Neuron (in vitro differentiated cells): ENCODE measurements around the gene NMB.

Experiments
- H2AFZ ChIP-seq: one replicate; pipeline ENCODE4 v1.6.1; 2013; ENCODE audit warnings: low read depth, mild to moderate bottlenecking, inconsistent platforms, low read length, moderate library complexity
- H3K27me3 ChIP-seq: one replicate; pipeline ENCODE4 v1.6.1; 2013; ENCODE audit warnings: low read length; ENCODE audit not compliant: insufficient read depth
- H3K36me3 ChIP-seq: one replicate; pipeline ENCODE4 v1.6.1; 2013; ENCODE audit warnings: low read length; ENCODE audit not compliant: insufficient read depth
- H3K4me1 ChIP-seq: one replicate; pipeline ENCODE4 v1.6.1; 2013; ENCODE audit warnings: low read length; ENCODE audit not compliant: insufficient read depth
- H3K4me3 ChIP-seq: 2 replicates; pipeline ENCODE4 v1.5.1; 2013; ENCODE audit warnings: mild to moderate bottlenecking, low read length, moderate library complexity
- H3K9me3 ChIP-seq: one replicate; pipeline ENCODE4 v1.6.1; 2013; ENCODE audit warnings: low read length

Gene NMB

DNA sequence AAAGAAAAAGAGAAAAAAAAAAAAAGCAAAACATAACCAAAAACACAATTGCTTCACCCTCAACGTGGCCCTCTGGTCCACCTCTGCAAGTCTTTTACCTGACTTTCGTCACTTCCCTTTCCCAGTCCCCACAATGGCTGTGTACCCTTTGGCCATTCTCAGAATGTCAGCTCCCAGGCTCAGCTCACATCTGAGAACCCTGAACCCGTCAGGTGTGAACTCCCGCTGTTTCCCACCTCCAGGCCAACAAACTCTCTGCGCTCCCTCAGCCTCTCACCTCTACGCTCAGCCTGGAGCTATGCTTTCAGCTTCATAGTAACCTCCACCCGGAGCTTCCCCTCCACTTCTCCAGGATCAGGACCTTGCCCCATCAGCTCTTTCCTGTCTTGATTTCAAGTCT lies 33.6 kb downstream of the NMB start:
- Histone ChIP-seq H3K27me3 (no peaks in the 10 kb centered on the region), H3K36me3 (peaks cover 29% of the 10 kb centered on the region), H2AFZ (no peak overlapping the region), H3K9me3 (peaks cover 28% of the 10 kb centered on the region), H3K4me1 (no peaks in the 10 kb centered on the region), H3K4me3 (no peak overlapping the region)

DNA sequence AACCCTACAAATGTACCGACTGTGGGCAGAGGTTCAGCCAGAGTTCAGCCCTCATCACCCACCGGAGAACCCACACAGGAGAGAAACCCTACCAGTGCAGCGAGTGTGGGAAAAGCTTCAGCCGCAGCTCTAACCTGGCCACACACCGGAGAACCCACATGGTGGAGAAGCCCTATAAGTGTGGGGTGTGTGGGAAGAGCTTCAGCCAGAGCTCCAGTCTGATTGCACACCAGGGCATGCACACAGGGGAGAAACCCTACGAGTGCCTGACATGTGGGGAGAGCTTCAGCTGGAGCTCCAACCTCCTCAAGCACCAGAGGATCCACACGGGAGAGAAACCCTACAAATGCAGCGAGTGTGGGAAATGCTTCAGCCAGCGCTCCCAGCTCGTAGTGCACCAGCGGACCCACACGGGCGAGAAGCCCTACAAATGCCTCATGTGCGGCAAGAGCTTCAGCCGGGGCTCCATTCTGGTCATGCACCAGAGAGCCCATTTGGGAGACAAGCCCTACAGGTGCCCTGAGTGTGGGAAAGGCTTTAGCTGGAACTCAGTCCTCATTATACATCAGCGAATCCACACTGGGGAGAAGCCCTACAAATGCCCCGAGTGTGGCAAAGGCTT lies 36.5 kb downstream of the NMB start:
- Histone ChIP-seq H3K4me3 (no peak overlapping the region), H3K27me3 (no peaks in the 10 kb centered on the region), H3K9me3 (peaks cover 32% of the 10 kb centered on the region), H3K36me3 (peaks cover 29% of the 10 kb centered on the region), H3K4me1 (no peaks in the 10 kb centered on the region), H2AFZ (no peak overlapping the region)

DNA sequence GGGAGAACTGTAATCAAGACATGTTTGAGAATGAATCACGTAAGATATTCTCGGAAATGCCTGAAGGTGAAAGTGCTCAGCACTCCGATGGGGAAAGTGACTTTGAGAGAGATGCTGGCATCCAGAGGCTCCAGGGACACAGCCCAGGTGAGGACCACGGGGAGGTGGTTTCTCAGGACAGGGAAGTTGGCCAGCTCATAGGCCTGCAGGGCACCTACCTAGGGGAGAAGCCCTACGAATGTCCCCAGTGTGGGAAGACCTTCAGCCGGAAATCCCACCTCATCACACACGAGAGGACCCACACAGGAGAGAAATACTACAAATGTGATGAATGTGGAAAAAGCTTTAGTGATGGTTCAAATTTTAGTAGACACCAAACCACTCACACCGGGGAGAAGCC lies 37.4 kb downstream of the NMB start:
- H2AFZ ChIP-seq, result no peak overlapping the region
- peaks cover 32% of the 10 kb centered on the region for H3K9me3 ChIP-seq
- H3K4me1 ChIP-seq, result no peaks in the 10 kb centered on the region
- H3K4me3 ChIP-seq, result no peak overlapping the region
- H3K36me3 ChIP-seq, result peaks cover 32% of the 10 kb centered on the region
- no peaks in the 10 kb centered on the region for H3K27me3 ChIP-seq

DNA sequence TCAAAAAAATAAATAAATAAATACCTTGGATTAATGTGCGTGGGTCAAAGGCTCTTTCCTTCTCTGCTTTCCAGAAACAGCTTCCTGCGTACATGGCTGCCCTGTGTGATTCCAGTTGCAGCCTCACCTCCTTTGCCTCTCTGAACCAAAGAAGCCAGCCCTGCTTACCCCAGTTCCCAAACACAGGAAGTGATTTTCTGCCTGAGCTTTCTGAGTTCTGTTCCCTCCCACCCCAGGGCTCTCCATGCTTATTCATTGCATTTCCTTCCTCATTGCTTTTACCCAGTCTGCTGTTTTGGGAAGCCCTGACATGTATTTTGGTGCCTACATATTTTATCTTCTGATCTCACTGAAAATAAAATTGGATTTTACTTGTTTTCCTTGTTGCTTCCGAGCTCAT lies 41.8 kb downstream of the NMB start:
- no peak overlapping the region for H2AFZ ChIP-seq
- no peaks in the 10 kb centered on the region for H3K27me3 ChIP-seq
- peaks cover 13% of the 10 kb centered on the region for H3K9me3 ChIP-seq
- no peak overlapping the region for H3K4me3 ChIP-seq
- no peaks in the 10 kb centered on the region for H3K4me1 ChIP-seq
- peaks cover 17% of the 10 kb centered on the region for H3K36me3 ChIP-seq

DNA sequence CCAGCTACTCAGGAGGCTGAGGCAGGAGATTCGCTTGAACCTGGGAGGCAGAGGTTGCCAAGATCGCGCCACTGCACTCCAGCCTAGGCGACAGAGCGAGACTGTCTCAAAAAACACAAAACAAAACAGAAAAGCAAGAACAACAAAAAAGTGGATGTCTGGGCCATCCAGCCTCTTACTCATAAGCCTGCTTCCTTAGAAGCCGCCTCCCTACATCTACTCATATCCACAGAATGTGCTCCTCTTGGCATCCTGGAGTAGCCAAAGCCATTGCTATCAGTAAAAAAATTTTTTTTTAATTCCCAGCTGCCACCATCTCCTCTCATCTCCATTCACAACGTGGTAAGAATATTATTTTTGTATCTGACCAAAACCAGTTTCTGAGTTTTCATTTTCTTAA lies 46.4 kb downstream of the NMB start:
- H3K9me3 ChIP-seq, result no peaks in the 10 kb centered on the region
- no peaks in the 10 kb centered on the region for H3K4me1 ChIP-seq
- no peak overlapping the region for H3K4me3 ChIP-seq
- peaks cover 23% of the 10 kb centered on the region for H3K36me3 ChIP-seq
- H2AFZ ChIP-seq, result no peak overlapping the region
- H3K27me3 ChIP-seq, result no peaks in the 10 kb centered on the region

DNA sequence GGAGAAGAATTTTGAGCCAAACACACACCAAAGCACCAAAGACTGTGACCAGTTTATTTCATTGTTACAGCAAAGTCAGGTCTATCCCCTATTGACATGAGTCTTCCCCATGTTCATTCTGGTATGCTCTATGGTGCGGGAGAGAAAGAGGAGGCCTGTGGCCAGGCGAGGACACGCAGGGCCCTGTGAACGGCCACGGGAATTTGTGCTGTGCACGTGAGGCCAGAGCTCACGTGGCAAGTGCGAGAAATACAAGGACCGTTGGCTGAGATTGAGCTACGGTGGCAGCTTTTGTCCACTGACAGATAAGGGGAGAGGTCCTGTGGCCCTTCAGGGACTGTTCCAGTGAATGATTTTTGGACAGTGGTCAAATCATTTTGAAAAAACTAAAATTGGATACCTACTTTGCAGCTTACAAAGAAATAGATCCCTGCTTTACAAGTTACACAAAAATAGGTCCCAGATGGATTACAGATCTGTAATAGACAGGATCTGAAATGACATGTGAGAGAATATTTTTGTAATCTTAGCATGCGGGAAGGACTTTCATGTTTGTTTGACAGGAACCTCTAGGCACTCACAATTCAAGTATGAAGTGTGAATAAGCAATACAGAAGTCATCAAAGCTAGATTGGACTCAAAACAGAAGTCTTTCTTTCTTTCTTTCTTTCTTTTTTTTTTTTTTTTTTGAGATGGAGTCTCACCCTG lies 48.0 kb downstream of the NMB start:
- H2AFZ ChIP-seq, result no peak overlapping the region
- peaks cover 30% of the 10 kb centered on the region for H3K36me3 ChIP-seq
- H3K4me1 ChIP-seq, result no peaks in the 10 kb centered on the region

DNA sequence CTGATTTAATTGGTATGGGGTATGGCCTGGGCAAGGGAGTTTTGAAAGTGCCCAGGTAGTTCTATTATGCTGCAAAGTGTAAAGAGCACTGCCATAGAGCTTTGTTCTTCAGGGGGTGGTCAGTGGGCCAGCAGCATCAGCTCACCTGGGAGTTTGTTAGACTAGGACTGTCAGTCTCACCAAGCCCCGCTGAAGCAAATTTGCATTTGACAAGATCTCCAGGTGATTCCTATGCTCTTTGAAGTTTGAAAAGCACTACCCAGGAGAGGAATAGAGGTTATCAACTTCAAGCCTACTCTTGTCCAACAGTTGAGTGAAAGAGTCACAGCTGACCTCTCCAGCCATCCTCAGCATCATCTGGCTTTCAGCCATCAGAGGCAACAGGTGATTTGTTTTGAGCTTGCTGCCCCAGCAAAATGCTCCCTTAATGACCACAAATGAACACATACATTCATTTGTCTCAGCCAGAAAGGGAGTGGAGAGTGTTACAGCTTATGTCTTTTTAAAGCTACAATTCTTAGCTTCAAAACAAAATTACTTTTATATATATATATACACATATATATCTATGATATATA lies 49.2 kb downstream of the NMB start:
- Histone ChIP-seq H3K27me3 (no peaks in the 10 kb centered on the region), H3K9me3 (no peaks in the 10 kb centered on the region), H3K36me3 (peaks cover 39% of the 10 kb centered on the region), H3K4me3 (no peak overlapping the region), H3K4me1 (no peaks in the 10 kb centered on the region), H2AFZ (no peak overlapping the region)

More for the DNA sequence above, 48.0 kb downstream of the NMB start:
- H3K4me3 ChIP-seq, result no peak overlapping the region
- H3K9me3 ChIP-seq, result no peaks in the 10 kb centered on the region
- no peaks in the 10 kb centered on the region for H3K27me3 ChIP-seq

DNA sequence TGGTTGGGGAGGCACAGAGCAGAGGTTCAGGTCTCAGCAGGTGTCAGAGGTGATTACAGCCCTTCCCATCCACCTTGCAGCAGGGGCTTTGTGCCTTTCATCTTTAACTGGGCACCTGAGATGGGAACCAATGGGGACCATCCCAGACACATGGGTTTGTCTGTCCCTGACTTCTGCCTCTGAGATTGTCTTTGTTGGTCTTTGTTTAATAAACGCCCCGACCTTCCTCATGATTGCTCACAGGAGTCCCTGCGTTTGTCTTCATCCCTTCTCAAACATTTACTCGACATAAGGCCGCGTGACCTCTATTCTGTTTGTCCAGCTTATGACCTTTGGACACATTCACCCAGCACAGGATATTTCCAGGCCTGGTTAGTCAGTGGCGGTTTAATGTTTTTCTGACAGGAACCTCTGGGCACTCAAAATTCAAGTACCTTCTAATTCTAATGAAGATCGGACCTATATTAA lies 51.3 kb downstream of the NMB start:
- H3K36me3 ChIP-seq, result peaks cover 42% of the 10 kb centered on the region
- no peaks in the 10 kb centered on the region for H3K9me3 ChIP-seq
- H2AFZ ChIP-seq, result no peak overlapping the region
- no peak overlapping the region for H3K4me3 ChIP-seq
- peaks cover under 1% of the 10 kb centered on the region for H3K4me1 ChIP-seq
- H3K27me3 ChIP-seq, result no peaks in the 10 kb centered on the region

DNA sequence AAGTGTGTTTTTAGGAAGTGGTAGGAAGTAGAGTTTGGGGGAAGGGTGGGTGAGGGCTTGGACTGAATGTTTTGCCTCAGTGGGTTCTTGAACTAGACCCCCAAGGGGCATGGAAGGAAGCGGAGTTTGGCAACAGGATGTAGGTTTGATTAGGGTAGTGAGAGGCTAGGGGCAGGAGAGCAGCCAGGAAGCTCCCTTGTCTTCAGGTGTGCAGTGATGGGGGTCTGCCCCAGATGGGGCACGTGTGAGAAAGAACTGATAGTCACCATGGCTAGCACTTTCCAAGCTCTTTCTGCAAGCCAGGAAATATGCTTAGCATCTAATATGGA lies 52.5 kb downstream of the NMB start:
- Histone ChIP-seq H3K27me3 (no peaks in the 10 kb centered on the region), H3K4me1 (peaks cover 6% of the 10 kb centered on the region), H3K4me3 (no peak overlapping the region), H3K9me3 (no peaks in the 10 kb centered on the region), H2AFZ (no peak overlapping the region), H3K36me3 (peaks cover 42% of the 10 kb centered on the region)
